Large intestine (tissue), 3 donors: ENCODE results near the gene PFKFB1. TPM values are rescaled to one million over a fixed set of nuclear protein-coding genes. Genes with fewer than 3 reads are reported as not detected.
"Not testable (repeated sequence)": the region's sequence is repeated elsewhere in the genome, so short reads cannot be mapped to it uniquely, and the experiment has no call there.

Experiments used
- DNase-seq, 2 donors: peaks; one replicate each; pipeline versions ENCODE4 v3.0.0 to v3.0.0-alpha.2; 2013
- H3K27ac ChIP-seq: one replicate; pipeline ENCODE4 v1.5.1; 2013; ENCODE audit warnings: low read length
- H3K27me3 ChIP-seq: 2 replicates; pipeline ENCODE4 v1.6.1; 2013; ENCODE audit warnings: low read length; ENCODE audit not compliant: control insufficient read depth, insufficient read depth
- H3K36me3 ChIP-seq: 2 replicates; pipeline ENCODE4 v1.6.1; 2013; ENCODE audit warnings: low read length; ENCODE audit not compliant: control insufficient read depth, insufficient read depth
- H3K4me1 ChIP-seq: one replicate; pipeline ENCODE4 v1.6.1; 2013; ENCODE audit warnings: low read length; ENCODE audit not compliant: control insufficient read depth, insufficient read depth
- H3K4me3 ChIP-seq: one replicate; pipeline ENCODE4 v1.5.1; 2013; ENCODE audit warnings: low read length
- H3K9me3 ChIP-seq: one replicate; pipeline ENCODE4 v1.6.1; 2013; ENCODE audit warnings: mild to moderate bottlenecking, low read depth, low read length, moderate library complexity; ENCODE audit not compliant: control insufficient read depth
- WGBS: methylation state at CpG from one replicate; pipeline ENCODE4 v1.1.5; 2013; ENCODE audit warnings: low lambda C conversion rate; ENCODE audit not compliant: insufficient coverage; 5-methylcytosine and 5-hydroxymethylcytosine counted together
- polyA plus RNA-seq: library from polyadenylated mRNA; unstranded; fragments of 120-200 nt; gene quantifications from one replicate; pipeline ENCODE4 v1.2.1, GENCODE V29; 2013

PFKFB1 gene
- polyA plus RNA-seq, 1 donor = 0.63 TPM

DNA sequence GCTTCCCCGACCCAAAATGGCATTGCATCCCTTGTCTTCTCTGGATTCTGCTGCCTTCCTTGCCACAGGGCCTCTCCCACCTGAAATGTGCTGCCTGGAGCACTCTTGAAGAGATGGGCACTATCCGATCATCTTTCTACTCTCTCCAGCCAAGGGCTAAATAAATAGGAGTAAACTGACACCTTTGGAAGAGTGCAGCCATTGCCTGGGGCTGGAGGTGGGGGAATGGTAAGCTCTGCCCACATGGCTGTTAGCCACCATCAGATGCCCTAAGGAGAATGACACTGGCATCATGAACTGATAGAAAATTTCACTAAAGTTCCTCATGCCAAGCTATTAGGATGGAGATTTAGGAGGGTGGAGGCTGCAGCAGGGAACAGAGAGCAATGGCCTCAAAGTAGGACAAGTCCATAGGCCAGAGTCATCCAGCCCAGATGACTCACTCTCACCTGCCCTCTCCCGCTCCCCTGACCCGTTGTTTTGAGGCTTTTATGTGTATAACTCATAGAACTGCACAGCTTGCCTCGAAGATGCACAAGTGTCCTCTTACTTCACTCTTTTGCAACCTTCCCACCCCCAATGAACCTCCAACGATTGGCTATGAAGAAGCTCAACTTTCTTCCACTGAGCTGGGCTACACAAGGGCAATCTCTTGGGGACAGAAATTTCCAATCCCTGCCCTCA is 822 bp upstream of the PFKFB1 start:
- peak; percentile 42 to 62 for DNase-seq
- H3K36me3 ChIP-seq = no peaks in the 10 kb centered on the region
- no CpG with 5 or more reads among the region's 6 CpGs for WGBS
- H3K9me3 ChIP-seq = no peaks in the 10 kb centered on the region
- H3K27me3 ChIP-seq = no peaks in the 10 kb centered on the region
- no peak overlapping the region for H3K4me3 ChIP-seq
- H3K4me1 ChIP-seq = peaks cover 8% of the 10 kb centered on the region
- no peak overlapping the region for H3K27ac ChIP-seq

DNA sequence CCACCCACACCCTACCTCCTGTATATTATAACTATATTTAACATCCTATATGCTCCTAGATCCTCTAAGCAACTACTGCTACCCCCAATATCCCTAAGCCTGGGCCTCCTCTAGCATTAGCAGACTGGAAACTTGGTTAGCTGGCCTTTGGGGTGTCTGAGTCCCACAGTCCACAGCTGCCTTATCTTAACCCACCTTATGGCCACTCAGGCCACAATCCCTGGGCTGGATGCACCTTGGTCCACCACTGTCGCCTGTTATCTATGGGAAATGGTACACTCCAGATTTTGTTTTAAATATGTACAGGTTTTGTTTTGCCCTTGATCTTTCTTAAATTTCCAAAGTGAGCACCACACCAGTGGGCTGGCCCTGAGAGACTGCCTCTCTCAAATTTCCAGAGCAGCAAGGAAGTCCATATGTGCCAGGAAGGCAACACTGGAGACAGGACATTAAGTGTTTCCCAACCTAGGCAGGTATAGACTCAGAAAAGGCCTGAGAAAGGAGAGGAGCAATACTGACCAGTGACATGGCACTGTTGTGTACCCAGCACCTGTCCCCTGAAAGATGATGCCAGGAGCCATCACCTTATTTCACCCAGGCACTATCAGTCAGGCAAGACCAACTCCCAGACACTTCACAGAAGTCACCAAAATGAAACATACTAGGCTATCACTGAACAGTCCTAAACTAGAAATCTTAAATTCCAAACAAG is 921 bp downstream of the PFKFB1 start:
- Histone ChIP-seq H3K36me3 (no peaks in the 10 kb centered on the region), H3K4me1 (peaks cover 8% of the 10 kb centered on the region), H3K4me3 (no peak overlapping the region), H3K9me3 (no peaks in the 10 kb centered on the region), H3K27me3 (no peaks in the 10 kb centered on the region), H3K27ac (no peak overlapping the region)
- DNase-seq = no peak
- no CpG with 5 or more reads among the region's 1 CpG for WGBS

DNA sequence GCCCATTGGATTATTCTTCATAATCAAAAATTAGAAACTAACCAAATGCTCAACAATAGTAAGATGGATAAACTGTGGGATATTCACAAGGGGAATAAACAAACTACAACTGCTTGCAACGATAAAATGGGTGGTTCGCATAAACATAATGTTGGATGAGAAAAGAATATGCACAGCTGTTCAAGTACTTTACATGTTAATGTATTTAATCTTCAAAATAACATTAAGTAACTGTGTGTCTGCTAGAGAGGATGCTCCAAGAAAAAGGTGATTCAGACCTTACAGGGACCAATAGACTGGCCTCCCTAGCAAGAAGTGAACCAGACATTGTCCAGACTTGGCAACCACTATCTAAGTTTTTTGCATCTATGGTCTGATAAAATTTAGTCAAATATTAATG is 2.3 kb downstream of the PFKFB1 start:
- Histone ChIP-seq H3K27ac (no peak overlapping the region), H3K9me3 (no peaks in the 10 kb centered on the region), H3K36me3 (no peaks in the 10 kb centered on the region), H3K27me3 (no peaks in the 10 kb centered on the region), H3K4me1 (peaks cover 8% of the 10 kb centered on the region), H3K4me3 (no peak overlapping the region)
- WGBS = no CpG with 5 or more reads among the region's 2 CpGs
- DNase-seq = no peak

DNA sequence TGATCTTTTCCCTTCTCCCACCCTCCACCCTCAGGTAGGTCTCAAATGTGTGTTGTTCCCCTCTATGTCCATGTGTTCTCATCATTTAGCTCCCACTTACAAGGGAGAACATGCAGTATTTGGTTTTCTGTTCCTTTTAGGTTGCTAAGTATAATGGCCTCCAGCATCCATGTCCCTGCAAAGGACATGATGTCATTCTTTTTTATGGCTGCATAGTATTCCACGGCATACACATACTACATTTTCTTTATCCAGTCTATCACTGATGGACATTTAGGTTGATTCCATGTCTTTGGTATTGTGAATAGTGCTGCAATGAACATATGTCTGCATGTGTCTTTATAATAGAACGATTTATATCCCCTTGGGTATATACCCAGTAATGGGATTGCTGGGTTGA is 10.7 kb downstream of the PFKFB1 start:
- H3K4me1 ChIP-seq, H3K36me3 ChIP-seq, DNase-seq, H3K4me3 ChIP-seq, H3K27me3 ChIP-seq, H3K27ac ChIP-seq, H3K9me3 ChIP-seq: not testable (repeated sequence)
- no CpG with 5 or more reads among the region's 2 CpGs for WGBS

DNA sequence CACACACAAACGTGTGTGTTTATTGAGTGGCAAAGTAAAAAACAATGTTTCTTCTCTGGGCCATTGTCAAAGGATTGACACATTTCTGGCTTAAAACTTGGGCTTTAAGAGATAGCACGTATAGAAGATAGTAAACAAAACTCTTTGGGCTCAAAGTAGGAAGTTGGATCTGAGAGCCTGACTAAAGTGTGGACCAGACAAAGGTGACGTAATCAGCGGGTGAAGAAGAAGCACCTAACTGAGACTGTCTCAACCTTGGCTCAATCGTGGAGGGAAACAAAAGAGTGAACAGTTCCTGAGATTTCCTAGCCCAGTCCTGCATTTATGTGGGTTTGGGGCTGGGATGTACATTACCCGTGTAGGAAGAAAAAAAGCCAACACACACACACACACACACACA is 13.7 kb downstream of the PFKFB1 start:
- WGBS = no CpG with 5 or more reads among the region's 6 CpGs
- DNase-seq = no peak
- H3K27ac ChIP-seq = no peak overlapping the region
- H3K9me3 ChIP-seq = no peaks in the 10 kb centered on the region
- H3K4me1 ChIP-seq = no peaks in the 10 kb centered on the region
- no peaks in the 10 kb centered on the region for H3K36me3 ChIP-seq
- no peak overlapping the region for H3K4me3 ChIP-seq
- no peaks in the 10 kb centered on the region for H3K27me3 ChIP-seq

DNA sequence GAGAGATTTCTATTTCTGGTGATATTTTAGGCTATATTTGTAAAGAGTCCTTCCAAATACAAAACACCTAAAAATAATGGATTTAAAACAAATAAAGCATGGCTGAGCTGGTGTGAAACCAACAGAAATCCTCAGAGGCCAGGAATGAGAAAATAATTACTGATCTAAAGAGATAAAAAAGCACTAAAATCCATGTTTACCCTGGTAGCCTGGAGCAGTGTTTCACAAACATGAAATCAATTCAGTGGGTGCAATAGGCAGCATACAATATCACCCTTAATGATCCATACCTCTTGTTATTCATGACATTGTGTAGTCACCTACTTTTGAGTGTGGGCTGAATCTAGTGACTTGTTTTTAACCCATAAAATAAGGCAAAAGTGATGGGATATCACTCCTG is 14.6 kb downstream of the PFKFB1 start:
- Histone ChIP-seq H3K4me3 (no peak overlapping the region), H3K27me3 (no peaks in the 10 kb centered on the region), H3K36me3 (no peaks in the 10 kb centered on the region), H3K4me1 (no peaks in the 10 kb centered on the region), H3K9me3 (no peaks in the 10 kb centered on the region), H3K27ac (no peak overlapping the region)
- DNase-seq = no peak

- no peaks in the 10 kb centered on the region for H3K9me3 ChIP-seq
- no peaks in the 10 kb centered on the region for H3K4me1 ChIP-seq
- H3K27ac ChIP-seq = no peak overlapping the region
- H3K27me3 ChIP-seq = no peaks in the 10 kb centered on the region
- H3K4me3 ChIP-seq = no peak overlapping the region
- H3K36me3 ChIP-seq = no peaks in the 10 kb centered on the region
- DNase-seq = no peak
Observed at GRCh38 chrX:54978448-54978847, 15.5 kb downstream of the PFKFB1 start.

- no peak overlapping the region for H3K4me3 ChIP-seq
- H3K36me3 ChIP-seq = no peaks in the 10 kb centered on the region
- H3K9me3 ChIP-seq = no peaks in the 10 kb centered on the region
- no peak overlapping the region for H3K27ac ChIP-seq
- no peak for DNase-seq
- no peaks in the 10 kb centered on the region for H3K27me3 ChIP-seq
- H3K4me1 ChIP-seq = no peaks in the 10 kb centered on the region
- no CpG with 5 or more reads among the region's 4 CpGs for WGBS
Observed at GRCh38 chrX:54977387-54977786, 16.6 kb downstream of the PFKFB1 start.

- WGBS = 100% methylated on average over 1 of the region's 4 CpGs
- H3K4me1 ChIP-seq = no peaks in the 10 kb centered on the region
- H3K36me3 ChIP-seq = no peaks in the 10 kb centered on the region
- H3K9me3 ChIP-seq = no peaks in the 10 kb centered on the region
- no peak for DNase-seq
- H3K27me3 ChIP-seq = no peaks in the 10 kb centered on the region
- no peak overlapping the region for H3K27ac ChIP-seq
- H3K4me3 ChIP-seq = no peak overlapping the region
Observed at GRCh38 chrX:54964766-54965497, 29.1 kb downstream of the PFKFB1 start.

- H3K9me3 ChIP-seq = no peaks in the 10 kb centered on the region
- DNase-seq = no peak
- H3K4me1 ChIP-seq = no peaks in the 10 kb centered on the region
- H3K27ac ChIP-seq = no peak overlapping the region
- no peak overlapping the region for H3K4me3 ChIP-seq
- WGBS = no CpG with 5 or more reads among the region's 1 CpG
- no peaks in the 10 kb centered on the region for H3K36me3 ChIP-seq
- H3K27me3 ChIP-seq = no peaks in the 10 kb centered on the region
Observed at GRCh38 chrX:54961750-54962149, 32.2 kb downstream of the PFKFB1 start.
